Right forelimb (tissue), 1 donor: Measurements from ENCODE around the gene C1orf115.
"Not testable (repeated sequence)": the region's sequence is repeated elsewhere in the genome, so short reads cannot be mapped to it uniquely, and the experiment has no call there.

Source experiments
- DNase-seq: peaks from one replicate; pipeline ENCODE4 v3.0.0-alpha.2; 2018

The C1orf115 gene

GRCh38 chr1:220730486-220730885, 40.3 kb downstream of the C1orf115 start:
- DNase-seq = no peak

GRCh38 chr1:220732137-220732536, 42.0 kb downstream of the C1orf115 start:
- no peak for DNase-seq

- DNase-seq = no peak
These were observed 42.5 kb downstream of the C1orf115 start for GRCh38 chr1:220732621-220733020.

- DNase-seq = peak; percentile 86
These were observed 43.0 kb downstream of the C1orf115 start for GRCh38 chr1:220733086-220733601.

GRCh38 chr1:220734571-220735326, 44.6 kb downstream of the C1orf115 start:
- DNase-seq = no peak

- not testable (repeated sequence) for DNase-seq
These were observed 46.1 kb downstream of the C1orf115 start for GRCh38 chr1:220736283-220736682.

- no peak for DNase-seq
These were observed 51.2 kb downstream of the C1orf115 start for GRCh38 chr1:220741349-220741748.

- no peak for DNase-seq
These were observed 51.7 kb downstream of the C1orf115 start for GRCh38 chr1:220741825-220742224.

GRCh38 chr1:220742520-220742919, 52.4 kb downstream of the C1orf115 start:
- no peak for DNase-seq

GRCh38 chr1:220746851-220747250, 56.7 kb downstream of the C1orf115 start:
- no peak for DNase-seq

- DNase-seq = no peak
These were observed 57.4 kb downstream of the C1orf115 start for GRCh38 chr1:220747437-220748088.

- DNase-seq = peak; percentile 81
These were observed 58.1 kb downstream of the C1orf115 start, which contains the start of gene MTARC2 for GRCh38 chr1:220748089-220748934. Gene MTARC2, plus strand, starts transcription at chr1:220748322. Its CDS starts 210 bp downstream, at chr1:220748532.
